K562 (cell line): Measurements from ENCODE around the gene STUB1. TPM values are rescaled to one million over a fixed set of nuclear protein-coding genes. Genes with fewer than 3 reads are reported as not detected.

Source experiments
- ATAC-seq: fragments of 200-7000 bp; cut with Tn5 transposase; 3 replicates; pipeline ENCODE4 v1.9.1; 2020; ENCODE audit warnings: moderate library complexity
- BruUV-seq: library from RNA; stranded (reverse); fragments of 400-500 nt; replicated peaks from 2 replicates; lab custom pipeline; 2021; lab: Mats Ljungman, UMichigan
- CTCF ChIA-PET: fragments of 300-600 bp; formaldehyde crosslinking; extraction: SDS; loops from one replicate; lab custom pipeline; 2021; ENCODE audit warnings: low intra/inter-chr PET ratio; lab: Yijun Ruan, JAX
- POLR2A ChIA-PET: fragments of 300-600, 350-650 bp; sonication (Branson Sonifier 250); formaldehyde crosslinking; extraction: SDS; loops from one replicate; lab custom pipeline; 2021; ENCODE audit warnings: antibody characterized with exemption, inconsistent platforms; lab: Yijun Ruan, JAX
- DNase-seq, 4 experiments: peaks; one replicate each; pipeline versions ENCODE4 v3.0.0 to v3.0.0-alpha.2; 2011 to 2018; ENCODE audit warnings: low spot score in 3 of 4, mixed read lengths in 3 of 4; ENCODE audit errors: extremely low read depth in 1 of 4
- FAIRE-seq: peaks from 2 replicates; lab custom pipeline; 2011; peaks lifted over from hg19 to GRCh38; lab: Jason Lieb, UNC
- H2AFZ ChIP-seq: 2 replicates; pipeline ENCODE4 v1.6.0; 2011; ENCODE audit warnings: low read depth, low read length, control low read depth, inconsistent platforms
- H3K27ac ChIP-seq: fragments of 200-600 bp; 3 replicates; pipeline ENCODE4 v1.8.0; 2011; ENCODE audit warnings: low read depth, mild to moderate bottlenecking, control low read depth, inconsistent platforms, low read length, moderate library complexity, mixed read lengths; ENCODE audit errors: extremely low read depth
- H3K27me3 ChIP-seq, 2 experiments: fragments of 300-600 bp in 1 of 2; 2 replicates in 1 of 2; 3 replicates in 1 of 2; pipeline versions ENCODE4 v1.6.0 to v1.8.0; 2011; ENCODE audit warnings: inconsistent platforms in 2 of 2, low read length in 2 of 2, mild to moderate bottlenecking in 1 of 2, mixed read lengths in 1 of 2, moderate library complexity in 1 of 2; ENCODE audit not compliant: control insufficient read depth in 2 of 2, insufficient read depth in 2 of 2
- H3K36me3 ChIP-seq: fragments of 300-600 bp; 3 replicates; pipeline ENCODE4 v1.8.0; 2011; ENCODE audit warnings: mild to moderate bottlenecking, low read length, inconsistent platforms; ENCODE audit not compliant: control insufficient read depth, insufficient read depth
- H3K4me1 ChIP-seq, 2 experiments: fragments of 200-600 bp in 1 of 2; replicated peaks in 1 of 2; 2 replicates in 1 of 2; 3 replicates in 1 of 2; pipeline versions ENCODE4 v1.5.1 to v1.8.0; 2011; ENCODE audit warnings: inconsistent platforms in 2 of 2, low read length in 2 of 2, mild to moderate bottlenecking in 1 of 2, mixed read lengths in 1 of 2, moderate library complexity in 1 of 2; ENCODE audit not compliant: control insufficient read depth in 2 of 2, insufficient read depth in 2 of 2
- H3K4me2 ChIP-seq: 2 replicates; pipeline ENCODE4 v1.6.1; 2011; ENCODE audit warnings: low read length, control low read depth, inconsistent platforms, mixed read lengths; ENCODE audit not compliant: insufficient read depth
- H3K4me3 ChIP-seq: fragments of 200-600 bp; sonication (generic), shearing (Covaris generic); 2 replicates; pipeline ENCODE4 v1.5.1; 2016; ENCODE audit warnings: control low read depth, inconsistent platforms
- H3K79me2 ChIP-seq: fragments of 200-600 bp; 3 replicates; pipeline ENCODE4 v1.8.0; 2011; ENCODE audit warnings: low read length, inconsistent platforms; ENCODE audit not compliant: control insufficient read depth, insufficient read depth
- H3K9ac ChIP-seq, 2 experiments: 2 replicates each; pipeline versions ENCODE4 v1.6.0 to v1.6.1; 2011; ENCODE audit warnings: low read depth in 2 of 2, low read length in 2 of 2, control low read depth in 1 of 2, inconsistent platforms in 1 of 2, mild to moderate bottlenecking in 1 of 2, mixed read lengths in 1 of 2; ENCODE audit not compliant: insufficient read depth in 1 of 2
- H3K9me1 ChIP-seq: one replicate; pipeline ENCODE4 v1.6.0; 2011; ENCODE audit warnings: inconsistent platforms, mild to moderate bottlenecking, low read length, moderate library complexity; ENCODE audit not compliant: control insufficient read depth, insufficient read depth
- H3K9me3 ChIP-seq: replicated peaks from 2 replicates; pipeline ENCODE4 v1.5.1; 2011; ENCODE audit warnings: low read depth, low read length, inconsistent platforms; ENCODE audit not compliant: control insufficient read depth, insufficient read depth
- H4K20me1 ChIP-seq: replicated peaks from 2 replicates; pipeline ENCODE4 v1.6.1; 2011; ENCODE audit warnings: low read length, inconsistent platforms, mixed read lengths; ENCODE audit not compliant: control insufficient read depth, insufficient read depth
- E2F8 ChIP-seq: fragments of 450-650 bp; IDR thresholded peaks from 2 replicates; pipeline ENCODE4 v1.7.1; 2018; ENCODE audit warnings: mild to moderate bottlenecking, low read depth; ENCODE audit not compliant: partially characterized antibody
- HMGXB4 ChIP-seq: sonication (generic); formaldehyde crosslinking; IDR thresholded peaks from 2 replicates; pipeline ENCODE4 v1.8.1; 2023; ENCODE audit warnings: mild to moderate bottlenecking, missing genetic modification reagents
- MAFK ChIP-seq: IDR thresholded peaks from 2 replicates; pipeline ENCODE4 v1.6.1; 2011; ENCODE audit warnings: low read length, improper control_type of control experiment
- NR2F6 ChIP-seq: fragments of 450-650 bp; formaldehyde crosslinking; IDR thresholded peaks from 2 replicates; pipeline ENCODE4 v1.4.0; 2020; ENCODE audit warnings: mild to moderate bottlenecking
- RBBP5 ChIP-seq: fragments of 200-600 bp; sonication (generic); IDR thresholded peaks from 2 replicates; pipeline ENCODE4 v1.6.1; 2012; ENCODE audit warnings: borderline replicate concordance, mild to moderate bottlenecking, low read length, control low read depth, inconsistent platforms; ENCODE audit not compliant: insufficient read depth, poor library complexity, severe bottlenecking
- TFAP4 ChIP-seq: sonication (generic); formaldehyde crosslinking; IDR thresholded peaks from 2 replicates; pipeline ENCODE4 v1.8.0; 2022; ENCODE audit warnings: missing genetic modification reagents, mild to moderate bottlenecking, moderate library complexity, borderline replicate concordance
- ZFPM2 ChIP-seq: fragments of 250-450 bp; sonication (Bioruptor Pico); IDR thresholded peaks from 2 replicates; pipeline ENCODE4 v1.5.1; 2022; ENCODE audit warnings: mild to moderate bottlenecking
- ZNF512 ChIP-seq: IDR thresholded peaks from 2 replicates; pipeline ENCODE4 v1.6.1; 2016; ENCODE audit warnings: missing genetic modification characterization, missing compliant biosample characterization
- WGBS: fragments of 100-300 bp; shearing (Covaris generic); methylation state at CpG from one replicate; pipeline ENCODE4 v1.1.6; 2016; ENCODE audit warnings: low coverage, mixed read lengths; ENCODE audit not compliant: insufficient coverage; ENCODE audit errors: missing lambda C conversion rate; 5-methylcytosine and 5-hydroxymethylcytosine counted together
- in situ Hi-C: fragments of 300-500 bp; cut with MboI; formaldehyde crosslinking; loops from 4 replicates; pipeline ENCODE4 v1.15.0; 2018; ENCODE audit warnings: inconsistent platforms, mixed read lengths
- intact Hi-C: fragments of 100-400 bp; cut with micrococcal nuclease; formaldehyde crosslinking; loops from 2 replicates; pipeline ENCODE4 v1.14.2; 2022
- polyA plus RNA-seq, 8 experiments: library from polyadenylated mRNA; depleted of rRNA in 4 of 8; stranded (reverse) in 5 of 8; unstranded in 3 of 8; fragments of >200 nt; fragmentation: Nextera tagmentation in 2 of 8; fragmentation: Illumina TruSeq in 1 of 8; extraction: Ambion mirVana in 2 of 8; extraction: Trizol in 1 of 8; gene quantifications; 2 replicates each; pipeline versions ENCODE4 v1.2.1 to v1.2.3, GENCODE V29; 2011 to 2014; ENCODE audit warnings: inconsistent platforms in 1 of 8, missing spikeins in 1 of 8
- total RNA-seq, 7 experiments: library from RNA; depleted of rRNA in 6 of 7; stranded (reverse); fragments of >200 nt in 6 of 7; fragmentation: Illumina TruSeq in 2 of 7; extraction: Trizol in 2 of 7; gene quantifications; 2 replicates each; pipeline versions ENCODE4 v1.2.1 to v1.2.3, GENCODE V29; 2011 to 2021; ENCODE audit warnings: low replicate concordance in 1 of 7

Gene STUB1
- total and polyA plus RNA-seq, 9 of the 15 experiments (the other 6 are each of a cell fraction or from before 2014, with no cell fraction given), result 10.6 to 251 (median 152) TPM

- ChIA-PET CTCF (no interaction called here), POLR2A (interaction anchor here (0.6 to 0.8 kb wide), 5 partner anchors 8 to 441 kb away, joined by 3 to 6 read pairs (median 3); partner anchors contain the start of gene RHBDL1)
- Histone ChIP-seq H3K4me3 (peak overlapping the region; percentile 98), H3K4me1 (peaks cover 32 to 96% of the 10 kb centered on the region in 2 experiments), H3K27me3 (no peaks in the 10 kb centered on the region), H4K20me1 (peaks cover 21% of the 10 kb centered on the region), H3K4me2 (peak overlapping the region; percentile 75), H3K27ac (peak overlapping the region; percentile 88), H3K9ac (peak overlapping the region; percentile 71 to 98), H3K36me3 (peaks cover 61% of the 10 kb centered on the region), H2AFZ (peak overlapping the region; percentile 24; the same call in 1 of the 2 replicates), H3K9me3 (no peaks in the 10 kb centered on the region), H3K9me1 (peaks cover 11% of the 10 kb centered on the region), H3K79me2 (peaks cover 41% of the 10 kb centered on the region)
- ATAC-seq (peak; percentile 6), DNase-seq (peak in 3 of 4 experiments; percentile 23 to 70 (median 32)), FAIRE-seq (no peak)
- BruUV-seq, result no TSS peak
- intact Hi-C loops, result loop anchor here (5.0 kb wide), 1 partner anchor 286 kb away; the partner anchor contains the start of gene NME4
- in situ Hi-C loops, result no loop called here
- 3% methylated on average over 49 of the region's 57 CpGs for WGBS
- TF ChIP-seq E2F8 (no peak), ZFPM2 (peak; percentile 85; the same call in 1 of the 2 replicates), MAFK (no peak), RBBP5 (peak; percentile 66), TFAP4 (CRISPR knock-in tag) (0 out of 2 replicates have a peak, but pooled peaks have one; percentile 45), ZNF512 (tag) (no peak), HMGXB4 (CRISPR knock-in tag) (peak; percentile 43; the same call in 1 of the 2 replicates), NR2F6 (no peak)
These were observed 3.3 kb downstream of the STUB1 start for GRCh38 chr16:683396-684070.
